ENCODE measurements around the gene GYG1.

Gene GYG1

DNA sequence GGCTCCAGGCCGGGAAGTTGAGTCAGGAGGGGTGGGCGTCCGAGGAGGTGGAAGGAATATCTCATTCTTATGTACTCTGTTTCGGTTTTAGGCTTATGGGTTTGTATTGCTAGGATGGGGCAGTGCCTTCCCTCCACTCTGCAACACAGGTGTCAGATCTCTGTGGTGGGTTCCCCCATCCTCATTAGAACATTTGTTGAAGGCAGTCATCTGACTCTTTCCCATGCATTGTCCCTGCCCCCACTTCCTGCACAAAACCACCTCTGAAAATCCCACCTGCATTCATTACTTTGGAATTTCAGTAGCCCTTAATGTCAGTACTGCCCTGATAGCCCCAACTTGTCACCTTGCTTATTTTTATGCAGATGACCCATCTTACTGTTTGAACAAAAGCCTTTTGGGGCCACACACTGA lies 29.5 kb downstream of the GYG1 start:
- TF ChIP-seq CTCF (IDR thresholded peaks at IDR 0.05; ENCODE audit: low read depth, low read length) = no peak
- no peak for TF ChIP-seq MAX (IDR thresholded peaks at IDR 0.05; ENCODE audit: low read depth, low read length)
- no peak for TF ChIP-seq POLR2A (IDR thresholded peaks at IDR 0.05; ENCODE audit: extremely low read depth, insufficient read length)
- TF ChIP-seq MYC (IDR thresholded peaks at IDR 0.05; ENCODE audit: low read depth, low read length) = no peak
- no peak for DNase-seq (ENCODE audit: low read depth)
- H3K4me3 ChIP-seq (ENCODE audit: low read depth, low read length) = no peak overlapping the region

DNA sequence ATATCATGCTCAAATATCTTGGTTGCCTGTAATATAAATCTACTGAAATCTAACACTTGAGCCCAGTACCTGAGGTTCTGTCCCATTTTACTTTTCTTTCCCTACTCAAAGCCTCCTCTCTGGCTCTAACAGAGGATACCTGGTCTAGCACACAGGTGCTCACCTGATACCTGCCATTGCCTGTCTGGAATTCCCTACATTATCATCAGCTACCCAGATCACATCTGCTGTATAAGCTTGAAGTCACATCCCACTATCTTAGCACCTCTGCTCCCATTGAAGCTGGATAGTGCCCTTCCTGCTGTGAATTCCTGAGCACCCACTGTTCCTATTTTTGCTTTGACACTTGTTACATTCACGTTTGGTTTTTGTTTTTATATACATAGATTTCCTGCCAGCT lies 30.5 kb downstream of the GYG1 start:
- H3K4me3 ChIP-seq (ENCODE audit: low read depth, low read length) = no peak overlapping the region
- no peak for TF ChIP-seq CTCF (IDR thresholded peaks at IDR 0.05; ENCODE audit: low read depth, low read length)
- no peak for TF ChIP-seq MYC (IDR thresholded peaks at IDR 0.05; ENCODE audit: low read depth, low read length)
- TF ChIP-seq MAX (IDR thresholded peaks at IDR 0.05; ENCODE audit: low read depth, low read length) = no peak
- TF ChIP-seq POLR2A (IDR thresholded peaks at IDR 0.05; ENCODE audit: extremely low read depth, insufficient read length) = no peak
- no peak for DNase-seq (ENCODE audit: low read depth)

- TF ChIP-seq POLR2A (IDR thresholded peaks at IDR 0.05; ENCODE audit: extremely low read depth, insufficient read length) = no peak
- TF ChIP-seq CTCF (IDR thresholded peaks at IDR 0.05; ENCODE audit: low read depth, low read length) = no peak
- no peak for TF ChIP-seq MAX (IDR thresholded peaks at IDR 0.05; ENCODE audit: low read depth, low read length)
- no peak for TF ChIP-seq MYC (IDR thresholded peaks at IDR 0.05; ENCODE audit: low read depth, low read length)
- DNase-seq (ENCODE audit: low read depth) = no peak
- no peak overlapping the region for H3K4me3 ChIP-seq (ENCODE audit: low read depth, low read length)
Observed at GRCh38 chr3:149023951-149024350, 32.6 kb downstream of the GYG1 start.

- TF ChIP-seq POLR2A (IDR thresholded peaks at IDR 0.05; ENCODE audit: extremely low read depth, insufficient read length) = no peak
- no peak for TF ChIP-seq CTCF (IDR thresholded peaks at IDR 0.05; ENCODE audit: low read depth, low read length)
- TF ChIP-seq MAX (IDR thresholded peaks at IDR 0.05; ENCODE audit: low read depth, low read length) = no peak
- no peak for TF ChIP-seq MYC (IDR thresholded peaks at IDR 0.05; ENCODE audit: low read depth, low read length)
- DNase-seq (ENCODE audit: low read depth) = no peak
- no peak overlapping the region for H3K4me3 ChIP-seq (ENCODE audit: low read depth, low read length)
Observed at GRCh38 chr3:149026718-149027117, 35.4 kb downstream of the GYG1 start.

DNA sequence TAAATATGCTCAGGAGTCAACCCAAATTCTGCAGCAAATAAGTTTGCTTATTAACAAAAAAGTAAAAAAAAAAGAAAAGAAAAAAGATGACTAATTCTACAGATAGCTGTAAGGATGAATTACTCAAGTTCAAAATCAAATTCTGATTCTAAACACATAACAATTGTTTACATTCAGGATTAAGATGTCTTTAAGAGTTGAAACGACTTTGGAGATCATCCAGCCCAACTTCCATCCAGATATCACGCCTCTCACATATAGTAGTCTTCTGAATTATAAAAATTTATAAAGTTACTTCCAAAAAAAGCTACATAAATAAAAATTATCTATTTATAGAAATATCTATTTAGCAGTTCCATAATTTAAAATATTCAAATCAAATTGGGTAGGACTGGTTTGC lies 39.8 kb downstream of the GYG1 start:
- no peak for TF ChIP-seq MAX (IDR thresholded peaks at IDR 0.05; ENCODE audit: low read depth, low read length)
- TF ChIP-seq CTCF (IDR thresholded peaks at IDR 0.05; ENCODE audit: low read depth, low read length) = no peak
- no peak for TF ChIP-seq POLR2A (IDR thresholded peaks at IDR 0.05; ENCODE audit: extremely low read depth, insufficient read length)
- TF ChIP-seq MYC (IDR thresholded peaks at IDR 0.05; ENCODE audit: low read depth, low read length) = no peak
- no peak overlapping the region for H3K4me3 ChIP-seq (ENCODE audit: low read depth, low read length)
- no peak for DNase-seq (ENCODE audit: low read depth)

- H3K4me3 ChIP-seq (ENCODE audit: low read depth, low read length) = no peak overlapping the region
- DNase-seq (ENCODE audit: low read depth) = no peak
- TF ChIP-seq MAX (IDR thresholded peaks at IDR 0.05; ENCODE audit: low read depth, low read length) (no peak), MYC (IDR thresholded peaks at IDR 0.05; ENCODE audit: low read depth, low read length) (no peak), CTCF (IDR thresholded peaks at IDR 0.05; ENCODE audit: low read depth, low read length) (no peak), POLR2A (IDR thresholded peaks at IDR 0.05; ENCODE audit: extremely low read depth, insufficient read length) (no peak)
Observed at GRCh38 chr3:149037684-149038083, 46.3 kb downstream of the GYG1 start.

Measured in NB4 (cell line).